Activated naive CD4-positive, alpha-beta T cell treated with Interleukin-2 at 50 U/mL for 16 hours (primary cell): Measurements from ENCODE around the gene FSD2.
"Not testable (repeated sequence)": the region's sequence is repeated elsewhere in the genome, so short reads cannot be mapped to it uniquely, and the experiment has no call there.

Source experiments
- DNase-seq: peaks from one replicate; pipeline ENCODE4 v3.0.0-alpha.2; 2020

FSD2 gene

GRCh38 chr15:82715003-82715402, 90.9 kb downstream of the FSD2 start:
- no peak for DNase-seq

DNA sequence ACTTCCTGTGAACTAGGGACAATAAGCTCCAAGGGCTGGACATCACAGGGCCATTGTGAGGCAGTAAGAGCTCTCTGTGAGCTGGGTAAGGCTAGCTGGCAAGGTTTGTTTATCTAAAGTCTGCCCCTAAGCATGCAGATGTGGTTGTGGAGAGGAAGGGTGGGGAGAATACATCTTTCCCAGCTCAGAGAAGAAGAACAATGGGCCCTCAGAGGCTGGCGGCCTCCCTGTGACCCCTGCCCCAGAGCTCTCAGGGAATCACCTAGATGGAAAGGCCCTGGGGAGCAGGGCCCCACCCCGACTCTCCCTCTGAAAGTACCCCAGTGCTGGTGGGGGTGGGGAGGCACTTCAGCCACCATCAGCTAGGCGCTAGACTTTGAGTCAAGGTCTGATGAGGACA, 91.9 kb downstream of the FSD2 start:
- DNase-seq: no peak

- DNase-seq: no peak
Measured at GRCh38 chr15:82712036-82712435, 93.8 kb downstream of the FSD2 start.

- DNase-seq: no peak
Measured at GRCh38 chr15:82710926-82711490, 94.9 kb downstream of the FSD2 start.

DNA sequence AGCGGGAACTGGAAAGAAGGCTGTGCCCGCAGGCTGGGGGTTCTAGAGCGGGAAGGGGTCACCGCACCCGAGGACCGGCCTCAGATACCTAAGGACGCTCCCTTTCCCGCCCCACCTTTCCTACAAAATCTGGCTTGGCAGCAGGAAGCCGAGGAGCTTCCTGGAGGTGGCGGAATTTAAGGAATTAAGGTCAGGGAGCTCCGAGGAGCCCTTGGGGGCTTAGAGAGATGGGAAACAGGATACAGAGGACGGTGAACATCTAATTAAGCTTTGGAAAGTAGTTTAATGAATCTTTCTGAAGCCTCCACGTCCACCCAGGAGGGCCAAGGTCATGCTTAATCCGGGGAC, 95.7 kb downstream of the FSD2 start:
- no peak for DNase-seq

- DNase-seq: peak; percentile 75
Measured at GRCh38 chr15:82709421-82710207, 96.3 kb downstream of the FSD2 start, which contains the start of gene AP3B2. AP3B2 (minus strand) TSS chr15:82709875; CDS start chr15:82709706, 169 bp downstream.

DNA sequence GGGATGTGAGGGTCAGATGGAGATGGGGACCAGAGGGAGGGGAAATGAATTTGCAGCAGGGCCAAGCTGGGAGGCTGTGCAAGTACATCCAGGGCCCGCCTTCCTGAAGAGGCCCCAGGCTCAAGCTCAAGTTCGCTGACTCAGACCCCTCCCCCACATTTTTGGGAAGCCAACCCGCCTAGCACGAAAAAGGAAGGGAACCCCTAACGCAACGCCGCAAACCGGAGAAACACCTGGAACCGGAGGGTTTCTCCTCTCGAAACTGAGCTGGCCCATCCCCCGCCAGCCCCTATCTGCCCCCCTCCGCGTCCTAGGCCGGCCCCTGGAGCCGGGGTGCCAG, 96.8 kb downstream of the FSD2 start:
- DNase-seq: no peak

DNA sequence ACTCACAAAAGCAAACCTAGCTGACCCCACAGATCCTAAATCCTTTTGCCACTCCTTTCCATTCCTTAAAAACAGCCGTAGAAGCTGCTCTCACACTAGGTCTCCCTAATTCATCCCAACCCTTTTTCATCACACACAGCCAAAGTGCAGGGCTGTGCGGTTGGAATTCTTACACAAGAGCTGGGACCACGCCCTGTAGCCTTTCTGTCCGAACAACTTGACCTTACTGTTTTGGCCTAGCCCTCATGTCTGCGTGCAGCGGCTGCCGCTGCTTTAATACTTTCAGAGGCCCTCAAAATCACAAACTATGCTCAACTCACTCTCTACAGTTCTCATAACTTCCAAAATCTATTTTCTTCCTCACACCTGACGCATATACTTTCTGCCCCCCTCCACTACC, 100.0 kb downstream of the FSD2 start:
- DNase-seq: not testable (repeated sequence)
